OCI-LY1 (cell line): Measurements from ENCODE around the gene KIN.

Experiments
- H2AFZ ChIP-seq: fragments of 200-600 bp; sonication (generic), shearing (Covaris generic); 2 replicates; pipeline ENCODE4 v1.6.0; 2014; ENCODE audit warnings: antibody characterized with exemption, mild to moderate bottlenecking, low read length
- H3F3A ChIP-seq: fragments of 200-600 bp; sonication (generic), shearing (Covaris generic); 2 replicates; pipeline ENCODE4 v1.6.0; 2014; ENCODE audit warnings: mild to moderate bottlenecking, antibody characterized with exemption, low read length, moderate library complexity; ENCODE audit not compliant: insufficient read depth
- H3K27ac ChIP-seq: fragments of 200-600 bp; sonication (generic); 2 replicates; pipeline ENCODE4 v1.5.1; 2014; ENCODE audit warnings: low read length, mixed run types, mild to moderate bottlenecking, low read depth; ENCODE audit not compliant: poor library complexity, severe bottlenecking
- H3K27me3 ChIP-seq: fragments of 200-600 bp; sonication (generic); 2 replicates; pipeline ENCODE4 v1.6.0; 2014; ENCODE audit warnings: antibody characterized with exemption, mild to moderate bottlenecking, low read length, moderate library complexity; ENCODE audit not compliant: insufficient read depth
- H3K36me3 ChIP-seq: fragments of 200-600 bp; sonication (generic); 2 replicates; pipeline ENCODE4 v1.6.1; 2014; ENCODE audit warnings: mild to moderate bottlenecking, antibody characterized with exemption, low read length, moderate library complexity, mixed read lengths; ENCODE audit not compliant: insufficient read depth
- H3K4me1 ChIP-seq: fragments of 200-600 bp; sonication (generic); 2 replicates; pipeline ENCODE4 v1.5.1; 2014; ENCODE audit warnings: mild to moderate bottlenecking, low read length, moderate library complexity; ENCODE audit not compliant: insufficient read depth, severe bottlenecking
- H3K4me2 ChIP-seq: fragments of 200-600 bp; sonication (generic), shearing (Covaris generic); 2 replicates; pipeline ENCODE4 v1.6.1; 2014; ENCODE audit warnings: low read length
- H3K4me3 ChIP-seq: fragments of 200-600 bp; sonication (generic); 2 replicates; pipeline ENCODE4 v1.5.1; 2014; ENCODE audit warnings: low read length, low read depth, mild to moderate bottlenecking, mixed read lengths; ENCODE audit not compliant: poor library complexity, severe bottlenecking
- H3K79me2 ChIP-seq: fragments of 200-600 bp; shearing (Covaris generic); 2 replicates; pipeline ENCODE4 v1.6.1; 2016; ENCODE audit warnings: mixed run types, low read length, mixed read lengths; ENCODE audit not compliant: insufficient read depth
- H3K9ac ChIP-seq: fragments of 200-600 bp; sonication (generic), shearing (Covaris generic); 2 replicates; pipeline ENCODE4 v1.6.1; 2014; ENCODE audit warnings: mild to moderate bottlenecking, low read length, mixed read lengths
- H3K9me2 ChIP-seq: fragments of 200-600 bp; sonication (generic), shearing (Covaris generic); 2 replicates; pipeline ENCODE4 v1.6.1; 2014; ENCODE audit warnings: low read depth, mild to moderate bottlenecking, low read length, mixed read lengths
- H3K9me3 ChIP-seq: fragments of 200-600 bp; shearing (Covaris generic); 2 replicates; pipeline ENCODE4 v1.6.1; 2014; ENCODE audit warnings: low read length, mixed read lengths
- H4K20me1 ChIP-seq: fragments of 200-600 bp; sonication (generic), shearing (Covaris generic); 2 replicates; pipeline ENCODE4 v1.6.0; 2016; ENCODE audit warnings: mild to moderate bottlenecking, low read length; ENCODE audit not compliant: insufficient read depth
- EZH2 ChIP-seq: fragments of 200-600 bp; sonication (generic), shearing (Covaris generic); IDR thresholded peaks from 2 replicates; pipeline ENCODE4 v1.8.0; 2017; ENCODE audit warnings: borderline replicate concordance, mixed run types, mild to moderate bottlenecking, antibody characterized with exemption, low read length, moderate library complexity, mixed read lengths
- TF ChIP-seq, protein P1 (sequence below): fragments of 200-600 bp; sonication (generic), shearing (Covaris generic); IDR thresholded peaks from 2 replicates; pipeline ENCODE4 v1.5.1; 2017; ENCODE audit warnings: mild to moderate bottlenecking, antibody characterized with exemption, low read length, moderate library complexity, mixed read lengths

Gene KIN

DNA sequence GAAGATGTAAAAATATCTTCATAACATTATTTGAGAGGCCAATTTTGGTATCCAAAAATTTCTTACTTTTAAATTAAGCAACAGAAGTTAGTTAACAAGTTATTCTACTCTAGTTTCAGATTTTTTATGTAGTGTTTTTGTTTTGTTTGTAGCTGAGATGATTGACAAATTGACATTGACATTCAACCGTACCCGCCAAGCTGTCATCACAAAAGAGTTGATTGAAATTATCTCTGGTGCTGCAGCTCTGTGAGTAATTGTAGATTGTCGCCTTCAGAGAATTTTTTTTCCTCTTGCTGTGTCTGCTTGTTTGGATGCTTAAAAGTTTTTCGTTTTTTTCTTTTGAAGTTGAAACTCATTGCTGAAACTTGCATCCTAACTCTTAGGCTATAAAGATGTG is 14.8 kb upstream of the KIN start:
- Histone ChIP-seq H3K4me2 (no peak overlapping the region), H4K20me1 (no peaks in the 10 kb centered on the region), H3K27ac (no peak overlapping the region), H3K36me3 (peaks cover 84% of the 10 kb centered on the region), H3K27me3 (no peaks in the 10 kb centered on the region), H3K9me3 (no peaks in the 10 kb centered on the region), H2AFZ (no peak overlapping the region), H3K4me1 (no peaks in the 10 kb centered on the region), H3K79me2 (no peaks in the 10 kb centered on the region), H3K9me2 (no peaks in the 10 kb centered on the region), H3K9ac (no peak overlapping the region), H3F3A (no peaks in the 10 kb centered on the region), H3K4me3 (no peak overlapping the region)
- TF ChIP-seq, protein P1, sequence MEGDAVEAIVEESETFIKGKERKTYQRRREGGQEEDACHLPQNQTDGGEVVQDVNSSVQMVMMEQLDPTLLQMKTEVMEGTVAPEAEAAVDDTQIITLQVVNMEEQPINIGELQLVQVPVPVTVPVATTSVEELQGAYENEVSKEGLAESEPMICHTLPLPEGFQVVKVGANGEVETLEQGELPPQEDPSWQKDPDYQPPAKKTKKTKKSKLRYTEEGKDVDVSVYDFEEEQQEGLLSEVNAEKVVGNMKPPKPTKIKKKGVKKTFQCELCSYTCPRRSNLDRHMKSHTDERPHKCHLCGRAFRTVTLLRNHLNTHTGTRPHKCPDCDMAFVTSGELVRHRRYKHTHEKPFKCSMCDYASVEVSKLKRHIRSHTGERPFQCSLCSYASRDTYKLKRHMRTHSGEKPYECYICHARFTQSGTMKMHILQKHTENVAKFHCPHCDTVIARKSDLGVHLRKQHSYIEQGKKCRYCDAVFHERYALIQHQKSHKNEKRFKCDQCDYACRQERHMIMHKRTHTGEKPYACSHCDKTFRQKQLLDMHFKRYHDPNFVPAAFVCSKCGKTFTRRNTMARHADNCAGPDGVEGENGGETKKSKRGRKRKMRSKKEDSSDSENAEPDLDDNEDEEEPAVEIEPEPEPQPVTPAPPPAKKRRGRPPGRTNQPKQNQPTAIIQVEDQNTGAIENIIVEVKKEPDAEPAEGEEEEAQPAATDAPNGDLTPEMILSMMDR, result no peak
- TF ChIP-seq EZH2, result no peak

DNA sequence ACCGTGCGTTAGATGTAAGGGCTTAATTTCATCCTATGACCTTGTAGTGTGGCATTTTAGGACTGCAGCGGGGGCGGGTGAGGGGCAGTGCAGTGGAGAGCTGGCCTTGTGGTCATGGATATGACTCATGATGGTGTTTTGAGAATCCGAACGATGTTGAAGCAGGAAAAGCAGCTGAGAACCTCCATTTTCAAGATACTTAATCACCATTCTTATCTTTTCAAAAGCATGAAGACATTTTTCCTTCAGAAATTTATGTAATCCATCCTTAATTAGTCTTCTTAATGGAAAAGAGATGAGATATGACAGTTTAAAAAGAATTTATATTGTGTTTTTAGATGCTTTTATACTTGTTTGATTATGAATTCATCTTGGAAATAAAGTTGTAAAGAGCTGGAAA is 9.8 kb upstream of the KIN start:
- Histone ChIP-seq H3K4me2 (no peak overlapping the region), H3K9ac (no peak overlapping the region), H3K27me3 (no peaks in the 10 kb centered on the region), H3K9me3 (no peaks in the 10 kb centered on the region), H3K36me3 (peaks cover 75% of the 10 kb centered on the region), H3K4me3 (no peak overlapping the region), H3K27ac (no peak overlapping the region), H3K9me2 (no peaks in the 10 kb centered on the region), H3K4me1 (no peaks in the 10 kb centered on the region), H2AFZ (no peak overlapping the region), H3K79me2 (peaks cover 36% of the 10 kb centered on the region), H3F3A (no peaks in the 10 kb centered on the region), H4K20me1 (0 out of 2 replicates have a peak, but pooled peaks cover 2% of the 10 kb centered on the region)
- TF ChIP-seq, protein P1, result no peak
- no peak for TF ChIP-seq EZH2

DNA sequence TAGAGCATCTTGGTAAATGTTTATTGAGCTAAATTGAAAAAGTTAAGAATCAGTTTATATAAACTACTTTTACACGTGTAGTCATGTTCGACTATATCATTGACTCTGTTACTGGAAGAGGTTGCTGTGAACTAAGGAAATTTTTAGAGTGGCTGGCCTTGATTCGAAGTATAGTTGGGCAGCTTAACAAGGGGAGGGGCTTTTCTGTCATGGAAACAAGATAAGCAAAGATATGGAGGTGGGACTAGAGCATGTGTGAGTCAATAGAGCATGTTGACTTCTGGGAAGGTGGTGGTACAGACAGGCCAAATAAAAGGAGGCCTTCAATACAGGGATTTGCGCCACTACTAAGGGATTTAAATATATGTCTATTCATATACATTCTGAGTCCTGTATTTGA is 7.8 kb upstream of the KIN start:
- Histone ChIP-seq H3K9me3 (no peaks in the 10 kb centered on the region), H3K79me2 (peaks cover 55% of the 10 kb centered on the region), H3K9me2 (no peaks in the 10 kb centered on the region), H3F3A (no peaks in the 10 kb centered on the region), H3K27ac (no peak overlapping the region), H3K9ac (no peak overlapping the region), H3K4me3 (no peak overlapping the region), H3K4me1 (peaks cover 1% of the 10 kb centered on the region), H3K36me3 (peaks cover 73% of the 10 kb centered on the region), H3K4me2 (no peak overlapping the region), H3K27me3 (no peaks in the 10 kb centered on the region), H2AFZ (no peak overlapping the region), H4K20me1 (0 out of 2 replicates have a peak, but pooled peaks cover 2% of the 10 kb centered on the region)
- TF ChIP-seq, protein P1, result no peak
- no peak for TF ChIP-seq EZH2
